Measurements from ENCODE around the gene STAG3.

STAG3 gene

DNA sequence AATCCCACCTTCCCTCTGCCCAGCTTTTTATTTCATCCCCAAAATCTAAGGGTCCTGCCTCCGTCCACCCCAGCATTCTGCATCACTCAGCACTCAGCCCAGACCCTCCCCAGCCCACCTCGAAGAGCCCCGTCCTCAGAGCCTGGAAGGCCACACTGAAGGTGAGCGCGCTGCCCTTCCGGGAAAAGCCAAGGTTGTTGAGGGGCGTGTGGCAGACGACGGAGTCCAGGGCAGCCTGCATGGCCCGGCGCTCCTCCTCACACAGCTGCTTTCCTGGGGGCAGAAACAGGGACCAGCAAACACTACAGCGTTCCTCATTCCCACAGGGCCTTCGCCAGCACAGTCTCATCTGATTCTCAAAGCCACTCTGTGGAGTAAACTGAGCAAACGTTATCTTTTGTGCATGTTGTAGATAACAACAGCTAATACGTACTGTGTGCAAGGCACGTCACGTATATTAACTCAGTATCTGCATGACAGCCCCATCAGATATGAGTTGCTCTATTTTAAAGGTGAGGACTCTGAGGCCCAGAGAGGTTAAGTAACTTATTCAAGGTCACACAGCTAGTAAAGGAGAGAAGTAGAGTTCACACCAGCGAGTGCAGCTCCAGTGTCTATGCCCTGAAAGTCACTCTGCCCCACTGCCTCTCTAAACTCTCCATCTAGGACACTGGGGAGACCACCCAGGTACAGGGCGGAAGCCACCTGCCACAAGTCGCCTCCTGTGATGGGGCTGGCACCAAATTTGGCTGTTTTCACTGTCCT, 22.0 kb upstream of the STAG3 start:
- no peak for DNase-seq (ENCODE audit: low spot score)

DNA sequence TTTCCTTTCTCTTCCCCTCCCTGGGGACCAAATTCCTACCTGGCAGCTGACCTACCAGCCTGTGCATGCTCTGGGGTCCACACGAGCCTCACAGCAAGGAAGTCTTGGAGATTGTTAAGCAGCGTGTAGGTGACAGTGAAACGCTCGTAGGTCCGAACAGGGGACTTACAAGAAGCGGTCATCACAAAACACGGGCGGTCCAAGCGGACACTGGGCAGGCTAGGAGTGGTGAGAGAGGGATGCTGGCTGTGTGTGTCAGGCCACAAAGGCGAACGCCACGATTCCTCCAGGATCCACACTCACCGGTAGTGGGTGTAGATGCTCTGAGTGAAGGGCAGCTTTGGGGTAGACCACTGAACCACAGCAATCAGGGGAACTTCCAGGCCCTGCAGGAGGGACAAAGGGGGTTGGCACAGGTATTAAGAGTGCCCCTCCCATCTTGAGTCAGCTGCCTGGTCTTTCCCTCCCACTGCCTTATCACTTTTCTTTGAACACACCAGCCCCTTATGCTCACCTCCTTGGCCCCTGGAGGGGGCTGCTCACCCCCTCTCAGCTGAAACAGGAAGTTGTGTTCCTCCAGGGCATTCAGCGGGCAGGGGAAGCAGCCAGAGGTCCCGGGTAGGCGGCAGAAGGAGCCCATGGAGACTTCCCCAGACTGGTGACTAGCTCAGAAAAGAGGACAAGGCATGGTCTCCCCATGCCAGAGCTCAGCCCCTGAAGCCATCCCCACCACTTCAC, 21.2 kb upstream of the STAG3 start:
- no peak for DNase-seq (ENCODE audit: low spot score)

DNA sequence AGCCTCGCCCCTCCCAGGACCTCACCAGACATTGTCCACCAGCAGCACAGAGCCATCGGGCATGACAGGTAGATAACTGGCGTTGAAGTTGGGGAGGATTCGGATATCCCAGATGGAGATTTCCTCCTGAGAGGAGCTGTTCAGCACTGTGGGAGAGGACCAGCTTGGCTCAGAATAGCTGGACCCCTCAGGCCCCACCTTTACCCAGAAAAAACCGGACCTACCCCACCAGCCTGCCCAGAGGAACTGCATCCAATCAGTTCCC, 20.7 kb upstream of the STAG3 start:
- DNase-seq (ENCODE audit: low spot score), result no peak

DNA sequence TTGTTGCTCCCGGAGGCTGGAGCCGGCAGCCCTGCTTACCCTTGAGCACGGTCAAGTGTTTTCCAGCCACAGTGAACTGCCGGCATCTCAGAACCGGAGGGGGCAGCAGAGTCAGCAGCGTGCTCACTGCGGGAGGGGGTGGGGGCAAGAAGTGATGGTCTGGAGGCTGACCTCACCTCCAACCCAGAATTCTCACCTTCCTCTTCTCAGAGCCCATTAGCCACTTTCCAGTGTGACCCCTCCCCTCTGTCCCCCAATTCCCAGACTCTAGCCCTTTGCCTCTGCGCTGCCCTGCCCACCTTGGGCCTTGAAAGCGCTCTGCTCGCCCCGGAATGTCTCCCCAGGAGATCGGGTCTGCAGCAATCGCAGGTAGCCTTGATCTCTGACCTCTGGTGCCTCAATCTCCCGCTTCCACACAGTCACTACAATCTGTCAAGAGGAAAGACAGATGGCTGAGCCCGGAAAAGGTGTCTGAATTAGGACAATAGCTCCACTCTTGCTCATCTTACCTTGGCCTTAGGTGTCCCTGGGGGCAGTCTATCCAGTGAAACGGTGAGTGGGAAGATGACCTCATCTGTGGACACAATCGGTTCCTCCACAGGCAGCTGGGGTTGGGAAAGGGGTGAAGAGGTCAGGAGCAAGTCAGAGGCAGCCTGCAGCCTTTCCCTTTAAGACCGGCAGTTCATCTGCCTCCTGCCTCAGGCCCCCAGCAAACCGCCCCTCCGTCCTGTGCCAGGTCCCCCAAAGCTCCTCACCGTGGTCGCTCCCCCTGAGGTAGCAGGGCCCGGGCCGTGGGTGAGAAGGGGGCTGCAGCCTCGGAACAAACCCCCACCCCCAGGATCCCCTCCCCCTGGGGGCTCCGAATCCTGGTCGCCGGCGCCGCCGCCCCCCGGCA, 20.1 kb upstream of the STAG3 start:
- no peak for DNase-seq (ENCODE audit: low spot score)

DNA sequence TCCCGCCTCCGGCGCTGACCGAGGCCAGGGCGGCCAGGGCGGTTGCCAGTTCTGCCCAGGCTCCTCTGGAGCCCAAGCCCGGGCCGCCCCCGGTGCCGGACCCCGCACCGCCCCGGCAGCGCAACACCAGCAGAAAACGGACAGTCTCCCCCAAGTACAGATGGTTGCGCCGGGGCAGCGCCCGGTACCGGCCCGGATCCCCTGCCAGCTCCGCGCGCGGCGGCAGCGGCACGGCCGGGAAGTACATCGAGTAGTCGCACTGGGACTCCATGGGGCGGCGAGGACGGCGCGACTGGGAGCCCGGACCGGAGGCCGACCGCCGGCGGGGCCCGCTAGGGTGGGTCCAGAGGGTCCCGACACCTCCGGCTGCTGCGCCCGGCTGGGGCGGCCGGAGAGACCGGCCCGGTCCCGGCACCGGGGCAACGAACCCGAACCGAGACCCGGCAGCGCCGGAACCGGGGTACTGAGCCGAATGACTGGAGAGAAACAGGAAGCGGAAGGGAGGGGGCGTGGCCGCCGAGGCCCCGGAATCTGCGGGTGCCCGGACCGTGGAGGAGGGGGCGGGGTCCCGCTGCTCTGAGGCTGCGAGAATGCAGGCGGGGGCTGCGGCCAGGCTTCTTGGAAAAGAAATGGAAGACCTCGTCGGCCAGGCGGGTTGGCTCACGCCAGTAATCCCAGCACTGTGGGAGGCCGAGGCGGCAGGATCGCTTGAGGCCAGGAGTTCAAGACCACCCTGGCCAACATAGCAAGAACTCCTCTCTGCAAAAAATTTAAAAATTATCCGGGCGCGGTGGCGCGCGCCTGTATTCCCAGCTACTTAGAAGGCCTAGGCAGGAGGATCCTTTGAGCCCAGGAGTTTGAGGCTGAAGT, 19.3 kb upstream of the STAG3 start, which contains the start of gene TRAPPC14:
Gene TRAPPC14, minus strand, starts transcription at position 495 of the 870 bp plus-strand sequence. Its CDS starts 224 bp downstream, at position 271.
- DNase-seq (ENCODE audit: low spot score), result peak; percentile 62

DNA sequence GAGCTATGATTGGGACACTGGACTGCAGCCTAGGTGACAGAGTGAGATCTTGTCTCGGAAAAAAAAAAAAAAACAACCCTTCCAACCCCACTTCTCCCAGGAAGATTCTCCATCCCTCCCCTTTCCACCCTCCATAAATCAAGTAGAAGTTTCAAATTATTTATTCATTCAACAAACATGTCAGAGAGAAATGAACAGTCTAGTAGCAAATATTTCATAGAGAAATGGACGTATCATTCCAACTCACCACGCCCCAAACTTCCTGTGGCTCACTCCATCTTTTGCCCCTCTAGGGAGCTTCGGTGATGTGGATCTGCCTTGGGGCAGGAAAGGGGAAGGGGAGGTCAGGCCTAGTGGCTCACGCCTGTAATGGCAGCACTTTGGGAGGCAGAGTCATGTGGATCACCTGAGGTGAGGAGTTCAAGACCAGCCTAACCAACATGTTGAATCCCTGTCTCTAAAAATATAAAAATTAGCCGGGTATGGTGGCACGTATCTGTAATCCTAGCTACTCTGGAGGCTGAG, 18.6 kb upstream of the STAG3 start:
- no peak for DNase-seq (ENCODE audit: low spot score)

DNA sequence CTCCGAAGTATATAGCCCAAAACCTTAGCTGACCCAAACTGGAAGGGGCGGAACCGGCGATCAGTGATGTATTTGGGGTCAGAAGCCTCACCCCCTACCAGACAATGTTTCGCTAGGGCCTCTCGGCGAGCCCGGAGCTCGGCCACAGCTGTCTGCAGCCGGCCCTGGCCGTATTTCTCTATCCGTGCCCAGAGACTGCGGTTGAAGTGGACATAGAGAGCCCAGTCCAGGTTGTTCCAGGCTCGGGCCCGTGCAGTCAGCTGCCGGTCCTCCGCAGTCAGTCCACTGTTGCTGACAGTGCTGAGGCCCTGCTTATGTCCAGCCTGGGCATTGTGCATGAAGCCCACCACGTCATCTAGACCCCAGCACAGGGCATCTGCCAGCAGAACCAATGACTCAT, 17.7 kb upstream of the STAG3 start:
- DNase-seq (ENCODE audit: low spot score), result no peak

DNA sequence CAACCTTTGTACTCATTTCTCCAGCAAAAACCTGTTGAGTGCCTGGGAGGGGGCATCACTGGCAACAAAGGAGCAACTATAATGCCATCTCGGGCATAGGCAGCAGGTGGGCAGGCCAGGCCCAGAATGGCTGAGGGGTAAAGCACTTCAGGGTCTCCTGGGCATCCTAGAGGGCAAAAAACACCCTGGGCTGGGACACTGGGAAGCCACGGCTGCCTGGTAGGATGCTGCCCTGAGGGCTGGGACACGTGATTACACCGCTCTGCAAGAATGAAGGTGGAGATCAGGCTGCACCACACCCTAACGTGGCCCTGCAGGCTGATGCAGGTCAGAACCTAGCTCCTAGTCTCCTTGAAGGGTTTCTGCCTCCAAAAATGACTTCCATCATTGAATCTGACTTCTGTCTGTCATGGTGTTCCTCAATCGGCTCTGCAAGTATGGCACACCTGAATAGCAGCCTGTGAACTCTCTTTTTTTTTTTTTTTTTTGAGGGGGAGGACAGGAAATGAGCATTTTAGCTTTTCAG, 14.6 kb upstream of the STAG3 start:
- no peak for DNase-seq (ENCODE audit: low spot score)

DNA sequence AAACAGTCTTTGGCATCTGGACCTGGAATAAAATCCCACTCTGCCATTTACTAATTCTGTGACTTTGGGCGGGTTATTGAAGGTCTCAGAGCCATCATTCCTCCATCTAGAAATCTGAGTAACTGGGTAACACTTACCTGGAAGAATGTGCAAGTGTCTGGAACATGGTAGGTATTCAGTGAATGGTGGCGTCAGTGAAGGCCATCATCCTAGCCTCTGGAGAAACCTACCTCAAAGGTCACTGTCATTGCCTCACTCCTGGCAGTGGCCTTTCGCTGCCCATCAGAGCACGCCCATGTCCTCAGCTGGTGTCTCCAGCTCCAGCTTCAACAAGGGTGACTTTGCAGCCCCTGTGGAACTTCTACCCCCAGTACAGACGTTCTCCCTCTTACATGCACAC, 13.8 kb upstream of the STAG3 start:
- no peak for DNase-seq (ENCODE audit: low spot score)

DNA sequence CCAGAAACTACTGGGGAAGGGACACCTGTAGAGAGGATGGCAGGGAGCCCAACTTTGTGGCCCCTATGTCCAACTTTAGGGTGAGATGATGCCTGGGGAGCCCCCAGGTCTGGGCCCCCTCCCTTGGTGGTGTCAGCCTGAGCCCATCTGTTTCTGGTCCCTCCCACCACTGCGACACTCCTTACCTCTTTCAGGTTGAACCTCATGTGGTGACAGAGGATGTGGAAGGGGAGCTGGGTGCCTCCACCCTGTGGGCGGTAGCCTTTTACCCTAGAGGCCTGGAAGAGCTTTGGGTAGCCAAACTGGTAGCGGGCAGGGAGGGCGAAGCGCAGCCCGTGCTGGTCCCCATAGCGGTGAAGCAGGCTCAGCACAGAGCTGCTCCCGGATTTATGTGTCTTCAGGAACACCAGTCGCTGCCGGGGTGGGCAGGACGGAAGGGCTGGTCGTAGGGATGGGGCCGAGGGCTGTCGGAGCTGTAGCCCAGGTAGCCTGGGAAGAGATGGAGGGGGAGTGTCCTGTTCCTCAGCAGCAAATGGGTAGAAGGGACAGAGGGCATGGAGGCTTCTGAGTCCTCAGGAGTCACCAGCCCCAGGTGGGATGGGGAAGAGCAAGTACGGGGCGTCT, 11.3 kb upstream of the STAG3 start:
- DNase-seq (ENCODE audit: low spot score), result no peak

DNA sequence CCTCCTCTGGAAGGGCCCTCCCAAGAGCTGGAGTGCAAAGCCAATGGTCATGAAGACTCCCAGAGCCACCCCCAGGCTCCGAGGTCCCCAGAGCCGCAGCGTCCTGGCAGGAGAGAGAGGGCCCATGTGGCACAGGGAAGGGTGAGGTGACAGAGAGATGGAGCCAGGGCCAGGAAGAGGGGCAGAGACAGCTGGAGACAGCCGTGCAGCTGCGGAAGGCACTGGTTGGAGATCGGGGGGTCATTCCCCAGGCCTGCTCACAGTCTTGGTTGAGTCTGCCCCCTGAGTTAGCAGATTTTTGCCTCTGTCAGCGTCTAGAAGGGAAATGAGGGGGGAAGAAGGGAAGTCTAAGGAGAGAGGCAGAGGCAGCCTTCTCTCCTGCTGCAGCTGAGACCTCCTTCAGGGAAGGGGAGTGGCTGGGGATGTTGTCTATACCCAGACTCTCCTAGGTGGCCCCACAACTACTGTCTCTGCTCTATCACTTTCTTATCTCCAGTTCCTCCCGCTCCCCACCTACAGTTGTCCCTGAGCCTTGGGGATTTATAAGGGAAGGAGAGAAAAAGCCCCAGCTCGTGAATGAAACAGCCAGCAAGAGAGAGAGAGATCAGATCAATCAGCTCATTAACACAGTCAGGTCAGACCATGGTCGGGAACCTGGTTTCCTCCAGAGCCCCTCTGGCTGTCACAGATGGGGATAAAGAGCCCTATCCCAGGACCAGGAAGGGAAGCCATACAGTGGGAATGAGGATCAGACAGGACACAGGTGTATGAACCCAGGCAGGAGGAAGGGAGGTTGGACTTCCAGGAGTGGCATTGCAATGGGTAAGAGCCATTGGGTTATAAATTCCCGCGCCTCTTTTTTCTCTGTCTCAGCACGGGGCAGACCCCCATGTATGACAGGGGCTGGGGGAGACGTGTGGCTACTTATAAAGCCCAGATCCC, 10.5 kb upstream of the STAG3 start:
- no peak for DNase-seq (ENCODE audit: low spot score)

DNA sequence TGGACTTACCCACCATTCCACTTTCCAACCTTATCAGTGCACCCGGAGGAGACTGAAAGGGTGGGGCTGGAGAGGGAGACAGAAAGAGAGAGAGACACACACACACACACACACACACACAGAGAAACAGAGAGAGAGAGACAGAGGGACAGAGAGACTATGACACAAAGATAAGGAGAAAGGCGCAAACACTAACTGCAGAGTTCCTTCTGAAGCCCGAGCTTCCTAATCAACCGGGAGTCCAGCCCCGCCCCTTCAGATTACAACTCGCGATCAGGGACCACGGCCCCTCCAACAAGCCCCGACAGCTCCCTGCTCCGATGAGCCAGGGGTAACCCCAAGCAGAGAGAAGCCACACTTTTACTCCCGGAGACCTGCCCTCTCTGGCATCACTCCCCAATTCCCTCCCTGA, 9.8 kb upstream of the STAG3 start:
- no peak for DNase-seq (ENCODE audit: low spot score)

DNA sequence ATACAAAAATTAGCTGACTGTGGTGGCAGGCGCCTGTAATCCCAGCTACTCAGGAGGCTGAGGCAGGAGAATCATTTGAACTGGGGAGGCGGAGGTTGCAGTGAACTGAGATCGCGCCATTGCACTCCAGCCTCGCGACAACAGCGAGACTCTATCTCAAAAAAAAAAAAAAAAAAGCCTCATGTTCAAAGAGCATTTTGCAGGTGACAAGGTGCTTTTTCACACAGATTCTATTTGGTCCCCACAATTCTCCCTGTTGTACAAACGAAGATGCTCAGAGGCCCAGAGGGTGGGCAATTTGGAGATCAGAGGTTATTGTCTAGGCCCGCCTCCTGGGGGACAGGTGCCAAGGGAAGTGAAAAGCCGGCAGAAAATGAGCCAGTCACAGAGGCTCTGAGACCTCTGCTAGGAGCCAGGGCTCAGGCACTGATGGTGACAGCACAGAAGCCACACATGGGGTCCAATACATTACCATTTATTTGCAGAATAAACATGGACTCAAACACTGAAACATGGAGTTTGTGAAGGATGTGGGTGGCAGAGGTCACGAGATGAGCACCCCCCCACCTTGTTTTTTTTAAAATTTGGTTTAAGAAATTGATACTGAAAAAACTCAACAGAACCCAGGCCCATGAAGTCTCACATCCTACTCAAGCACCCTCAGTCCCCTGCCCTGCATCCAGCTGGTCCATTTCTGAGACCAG, 8.4 kb upstream of the STAG3 start:
- no peak for DNase-seq (ENCODE audit: low spot score)

DNA sequence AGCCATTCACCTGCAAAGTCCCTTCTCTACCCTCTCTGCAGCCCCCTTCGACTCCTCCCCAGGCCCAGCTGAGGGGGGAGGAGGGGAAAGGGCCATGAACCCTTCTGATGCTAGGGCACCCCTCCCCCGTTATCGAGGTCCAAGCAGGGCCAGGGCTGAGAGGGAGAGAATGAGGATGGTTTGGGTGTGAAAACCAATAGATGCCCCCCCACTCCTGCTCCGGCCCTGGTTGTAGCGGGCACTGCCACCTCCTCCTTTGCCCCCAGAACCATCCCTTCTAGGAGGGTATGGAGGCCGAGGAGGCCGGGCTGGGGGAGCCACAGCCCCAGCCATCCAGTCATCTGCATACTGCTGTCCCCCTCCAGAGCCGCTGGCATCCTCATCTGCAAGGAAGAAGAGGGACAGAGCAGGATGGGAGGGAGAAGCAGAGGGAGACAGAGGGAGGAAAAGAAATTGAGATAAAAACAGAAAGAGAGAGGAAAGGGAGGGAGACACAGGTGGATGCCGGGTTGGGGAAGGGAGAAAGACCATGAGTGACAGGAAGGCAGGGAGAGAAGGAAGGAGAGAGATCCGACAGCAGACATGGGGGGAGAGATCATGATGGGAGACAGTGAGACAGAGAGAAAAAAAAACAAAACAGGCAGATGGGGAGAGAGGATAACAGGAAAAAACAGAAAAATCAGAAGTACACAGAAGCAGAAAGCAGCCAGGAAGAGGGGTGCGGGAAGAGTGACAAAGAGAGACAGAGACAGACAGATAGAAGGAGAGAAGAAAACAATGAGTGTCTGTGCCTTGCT, 7.4 kb upstream of the STAG3 start:
- no peak for DNase-seq (ENCODE audit: low spot score)

DNA sequence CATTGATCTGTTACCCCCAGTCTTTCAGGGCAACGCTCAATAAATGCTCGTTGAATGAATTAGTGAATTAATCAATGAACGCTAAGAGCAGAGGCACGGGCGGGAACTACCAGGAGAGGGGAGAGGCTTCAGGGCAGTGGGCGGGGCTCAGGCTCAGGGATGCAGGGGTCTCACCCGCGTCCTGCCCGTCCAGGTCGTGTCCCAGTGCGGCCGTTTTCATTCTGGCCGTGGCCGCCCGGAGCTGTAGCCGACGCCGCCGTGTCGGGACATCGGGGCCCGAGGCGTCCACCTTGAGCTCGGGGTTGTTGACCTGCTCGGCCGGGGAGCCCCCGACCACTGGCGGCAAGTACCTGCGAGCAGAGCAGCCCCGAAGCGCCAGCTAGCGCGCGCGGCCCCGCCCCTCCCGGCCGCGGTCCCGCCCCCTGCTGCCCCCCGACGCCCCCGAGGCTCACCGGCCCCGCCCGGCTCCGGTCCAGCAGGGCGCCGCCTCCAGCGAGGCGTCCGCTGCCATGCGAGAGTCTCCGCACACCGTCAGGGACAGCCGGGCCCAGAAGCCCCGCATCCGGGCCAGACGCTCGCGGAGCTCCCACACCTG, 6.5 kb upstream of the STAG3 start:
- DNase-seq (ENCODE audit: low spot score), result no peak

DNA sequence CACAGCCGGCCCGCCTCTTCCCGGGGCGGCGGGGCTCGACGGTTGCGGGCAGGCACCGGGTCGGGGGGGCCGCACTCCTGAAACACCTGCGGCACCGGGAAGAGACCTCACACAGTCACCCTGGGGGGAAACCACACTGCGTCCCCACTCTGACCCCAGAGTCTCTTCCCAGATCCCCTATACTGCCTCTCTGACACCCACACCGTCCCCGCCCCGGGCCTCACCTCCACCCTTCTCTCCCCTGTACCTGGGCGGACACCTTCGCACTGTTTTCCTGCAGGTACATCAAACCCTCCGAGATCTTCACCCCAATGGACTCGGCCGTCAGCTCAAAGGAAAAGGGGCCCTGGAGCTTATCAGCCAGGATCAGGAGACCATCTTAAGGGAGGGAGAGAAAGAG, 5.9 kb upstream of the STAG3 start:
- DNase-seq (ENCODE audit: low spot score), result no peak

DNA sequence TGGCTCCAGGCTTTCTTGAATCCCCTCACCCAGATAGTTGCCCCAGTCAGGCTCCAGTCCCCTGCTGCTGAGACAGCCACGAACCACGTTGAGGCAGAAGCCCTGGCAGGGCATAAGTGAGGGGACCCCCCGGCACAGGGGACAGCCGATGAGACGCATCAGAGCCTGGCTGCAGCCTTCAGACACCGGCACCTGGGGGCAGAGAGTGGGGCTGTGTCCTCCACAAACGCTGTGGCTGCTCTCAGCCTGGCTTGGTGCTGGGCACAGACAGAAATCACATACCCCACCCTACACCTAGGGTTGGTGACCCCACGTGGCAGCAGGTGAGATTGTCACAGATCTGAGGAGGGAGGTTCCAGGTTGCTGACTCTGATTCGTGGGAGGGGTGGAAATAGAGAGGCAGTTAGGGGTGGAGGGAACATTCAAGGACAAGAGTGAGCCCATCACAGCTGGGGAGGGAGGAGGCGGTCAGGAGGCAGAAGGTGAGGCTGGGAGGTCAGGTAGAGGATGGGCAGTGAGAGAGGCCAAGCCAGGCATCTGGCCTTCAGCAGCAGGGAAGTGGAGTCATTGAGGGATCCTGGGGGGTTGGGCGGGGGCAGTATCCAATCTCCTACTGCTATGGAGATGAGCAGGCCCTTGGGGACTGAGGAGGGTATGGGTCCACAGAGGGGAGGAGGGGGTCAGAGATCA, 3.8 kb upstream of the STAG3 start:
- no peak for DNase-seq (ENCODE audit: low spot score)

All from hematopoietic multipotent progenitor cell treated with erythropoietin and hydrocortisone succinate and interleukin-3 and kit ligand, for 17 days (in vitro differentiated cells).